ENCODE results near the gene ETHE1.

ETHE1 gene

GRCh38 chr19:43474487-43474886 lies 52.5 kb downstream of the ETHE1 start:
- DNase-seq (ENCODE audit: low read depth): no peak
- no peak overlapping the region for H3K4me3 ChIP-seq (ENCODE audit: low read depth, low read length)

DNA sequence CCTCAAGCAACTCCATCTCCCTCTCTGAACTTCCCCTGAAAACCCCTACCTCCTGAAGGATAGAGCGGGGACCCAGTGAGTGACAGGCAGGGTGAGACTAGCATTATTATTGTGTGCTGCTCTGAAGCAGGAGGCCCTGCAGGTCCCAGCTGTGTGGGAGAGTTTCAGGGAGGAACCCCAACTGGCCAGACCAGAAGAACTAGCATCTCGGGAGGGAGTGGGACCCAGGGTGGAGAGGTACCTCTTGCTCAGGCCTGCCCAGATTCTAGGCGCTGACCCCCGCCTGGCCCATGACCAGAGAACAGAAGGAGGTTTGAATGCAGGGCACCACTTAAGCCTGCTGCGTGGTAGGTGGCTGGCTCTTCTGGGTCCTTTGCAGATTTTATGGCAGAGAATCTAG lies 55.9 kb downstream of the ETHE1 start:
- H3K4me3 ChIP-seq (ENCODE audit: low read depth, low read length): no peak overlapping the region
- DNase-seq (ENCODE audit: low read depth): no peak

- DNase-seq (ENCODE audit: low read depth): no peak
- H3K4me3 ChIP-seq (ENCODE audit: low read depth, low read length): no peak overlapping the region
These were observed 56.7 kb downstream of the ETHE1 start for GRCh38 chr19:43470288-43470687.

- H3K4me3 ChIP-seq (ENCODE audit: low read depth, low read length): no peak overlapping the region
- DNase-seq (ENCODE audit: low read depth): no peak
These were observed 57.9 kb downstream of the ETHE1 start for GRCh38 chr19:43469160-43469480.

- no peak for DNase-seq (ENCODE audit: low read depth)
- no peak overlapping the region for H3K4me3 ChIP-seq (ENCODE audit: low read depth, low read length)
These were observed 58.4 kb downstream of the ETHE1 start for GRCh38 chr19:43468354-43469159.

DNA sequence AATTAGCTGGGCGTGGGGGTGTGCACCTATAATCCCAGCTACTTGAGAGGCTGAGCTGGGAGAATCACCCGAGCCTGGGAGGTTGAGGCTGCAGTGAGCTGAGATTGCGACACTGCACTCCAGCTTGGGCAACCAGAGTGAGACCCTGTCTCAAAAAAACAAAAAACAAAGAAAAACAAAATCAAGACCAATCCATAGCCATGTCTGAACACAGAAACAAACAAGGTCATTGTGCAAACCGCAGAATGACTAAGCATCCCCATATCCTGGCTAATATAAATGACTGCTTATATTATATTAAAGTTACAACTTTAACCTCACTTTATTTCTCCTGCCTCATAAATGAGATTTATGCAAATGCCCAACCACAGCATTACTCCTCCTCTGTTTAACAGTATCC lies 59.3 kb downstream of the ETHE1 start:
- peak; percentile 36 for DNase-seq (ENCODE audit: low read depth)
- H3K4me3 ChIP-seq (ENCODE audit: low read depth, low read length): no peak overlapping the region

DNA sequence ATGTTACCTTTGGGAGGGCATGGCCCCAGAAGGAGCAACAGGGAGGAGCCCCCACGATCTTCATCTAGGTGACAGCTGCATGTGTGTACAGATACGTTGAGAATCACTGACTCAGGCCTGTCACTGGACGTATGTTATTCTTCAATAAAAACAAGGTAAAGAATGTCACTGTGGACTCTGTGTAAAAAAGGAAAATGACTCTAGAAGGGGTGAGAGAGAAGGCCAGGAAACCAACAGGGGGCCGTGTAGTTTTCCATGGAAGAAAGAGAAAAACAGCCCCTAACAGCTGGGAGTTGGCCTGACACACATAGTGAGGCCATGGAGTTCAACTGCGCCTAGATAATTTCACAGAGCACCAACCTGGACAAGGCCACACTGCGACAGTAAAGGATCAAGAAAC lies 59.7 kb downstream of the ETHE1 start:
- H3K4me3 ChIP-seq (ENCODE audit: low read depth, low read length): no peak overlapping the region
- DNase-seq (ENCODE audit: low read depth): no peak

DNA sequence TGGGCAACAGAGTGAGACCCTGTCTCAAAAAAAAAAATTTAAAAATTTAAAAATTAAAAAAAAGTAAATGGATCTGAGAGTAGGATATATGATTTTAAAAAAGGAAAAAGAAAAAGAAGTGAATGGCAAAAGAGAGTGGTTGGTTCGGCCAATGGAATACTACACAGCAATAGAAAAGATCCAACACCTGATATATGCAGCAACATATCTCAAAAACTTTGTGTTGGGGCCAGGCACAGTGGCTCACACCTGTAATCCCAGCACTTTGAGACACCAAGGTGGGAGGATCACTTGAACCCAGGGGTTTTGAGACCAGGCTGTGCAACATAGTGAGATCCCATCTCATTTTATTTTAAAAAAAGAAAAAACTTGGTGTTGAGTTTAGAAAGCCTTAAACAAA lies 60.2 kb downstream of the ETHE1 start:
- H3K4me3 ChIP-seq (ENCODE audit: low read depth, low read length): no peak overlapping the region
- DNase-seq (ENCODE audit: low read depth): no peak

- no peak for DNase-seq (ENCODE audit: low read depth)
- H3K4me3 ChIP-seq (ENCODE audit: low read depth, low read length): no peak within 1 kb of the TSS
These were observed 61.4 kb downstream of the ETHE1 start, which contains the start of gene LYPD3 for GRCh38 chr19:43465468-43466120. TSS of gene LYPD3 (minus strand) at chr19:43465608. CDS start at chr19:43465571, 37 bp downstream.

DNA sequence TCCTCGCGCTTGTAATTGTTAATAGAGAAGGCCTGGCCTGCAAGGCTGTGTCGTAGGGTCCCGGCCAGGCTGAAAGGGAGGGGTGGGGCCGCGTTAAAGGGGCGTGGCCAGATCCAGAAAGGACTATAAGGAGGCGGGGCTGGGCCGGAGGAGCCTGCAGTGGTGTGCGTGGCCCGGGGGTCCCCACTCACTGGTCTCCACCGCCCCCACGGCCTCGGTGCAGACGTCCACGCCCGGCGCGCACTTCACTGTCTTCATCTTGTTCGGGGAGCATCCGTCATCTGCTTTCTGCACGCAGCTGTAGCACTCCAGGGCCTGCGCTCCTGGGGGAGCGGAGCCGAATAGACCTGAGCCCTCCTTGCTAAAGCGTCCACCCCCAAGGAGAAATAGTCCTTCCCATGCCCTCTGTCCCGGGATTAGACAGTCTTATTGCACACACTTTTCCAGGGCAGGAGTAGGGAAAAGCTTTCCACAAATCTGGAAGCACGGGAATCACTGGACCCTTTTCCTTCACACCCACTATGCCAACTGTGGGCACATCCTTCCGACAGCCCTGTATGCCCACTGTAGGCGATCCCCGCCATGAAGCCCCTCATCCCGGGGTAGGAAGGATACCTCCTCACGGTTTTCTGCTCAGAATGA lies 62.7 kb downstream of the ETHE1 start:
- H3K4me3 ChIP-seq (ENCODE audit: low read depth, low read length): peak overlapping the region; percentile 58
- no peak for DNase-seq (ENCODE audit: low read depth)

GRCh38 chr19:43463381-43464133 lies 63.4 kb downstream of the ETHE1 start:
- DNase-seq (ENCODE audit: low read depth): peak; percentile 50
- peak overlapping the region; percentile 58 for H3K4me3 ChIP-seq (ENCODE audit: low read depth, low read length)

- no peak for DNase-seq (ENCODE audit: low read depth)
- peak overlapping the region; percentile 58 for H3K4me3 ChIP-seq (ENCODE audit: low read depth, low read length)
These were observed 64.1 kb downstream of the ETHE1 start for GRCh38 chr19:43462785-43463380.

- no peak overlapping the region for H3K4me3 ChIP-seq (ENCODE audit: low read depth, low read length)
- no peak for DNase-seq (ENCODE audit: low read depth)
These were observed 64.6 kb downstream of the ETHE1 start for GRCh38 chr19:43462383-43462782.

GRCh38 chr19:43461303-43461702 lies 65.7 kb downstream of the ETHE1 start:
- no peak overlapping the region for H3K4me3 ChIP-seq (ENCODE audit: low read depth, low read length)
- DNase-seq (ENCODE audit: low read depth): no peak

DNA sequence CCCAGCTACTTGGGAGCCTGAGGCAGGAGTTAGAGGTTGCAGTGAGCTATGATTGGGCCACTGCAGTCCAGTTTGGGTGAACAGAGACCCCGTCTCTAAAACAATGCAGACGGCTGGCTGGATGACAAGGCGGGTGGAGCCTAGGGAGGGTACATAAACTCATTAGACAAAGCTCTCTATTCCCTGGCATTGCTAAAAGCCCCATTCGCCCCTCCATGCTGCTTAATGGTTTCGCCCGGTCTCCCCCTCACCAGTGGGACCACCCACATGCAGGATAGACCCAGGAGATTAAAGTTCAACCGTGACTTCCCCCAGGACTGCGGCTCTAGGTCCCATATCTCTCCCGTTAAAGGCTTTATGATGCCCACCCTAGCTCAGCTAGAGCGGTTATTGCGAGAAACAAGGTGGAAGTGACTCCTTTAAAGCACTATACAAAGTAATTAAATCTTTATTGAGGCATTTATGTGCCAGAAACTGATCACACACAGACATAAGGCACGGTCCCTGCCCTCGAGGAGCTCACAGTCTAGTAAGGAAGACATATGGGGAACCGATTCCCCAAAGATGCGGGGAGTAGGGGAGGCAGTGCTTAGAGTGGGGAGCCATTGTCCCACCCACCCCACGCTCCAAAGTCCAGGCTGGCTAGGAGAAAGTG lies 66.5 kb downstream of the ETHE1 start:
- no peak overlapping the region for H3K4me3 ChIP-seq (ENCODE audit: low read depth, low read length)
- DNase-seq (ENCODE audit: low read depth): no peak

DNA sequence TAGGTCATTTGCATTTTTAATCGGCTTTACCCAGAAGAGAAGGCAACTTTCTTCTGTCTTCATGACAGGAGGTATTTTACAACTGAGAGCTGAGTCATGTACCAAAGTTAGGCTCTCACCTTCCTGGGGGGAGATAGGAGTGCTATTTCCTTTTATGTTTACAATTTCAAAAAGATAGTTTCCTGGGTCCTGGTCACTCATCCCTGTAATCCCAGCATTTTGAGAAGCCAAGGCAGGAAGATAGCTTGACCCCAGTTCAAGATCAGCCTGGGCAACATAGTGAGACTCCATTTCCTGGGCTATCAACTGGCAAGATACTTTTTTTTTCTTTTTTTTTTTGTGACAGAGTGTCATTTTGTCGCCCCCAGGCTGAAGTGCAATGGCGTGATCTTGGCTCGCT lies 69.2 kb downstream of the ETHE1 start:
- no peak for DNase-seq (ENCODE audit: low read depth)

More for the DNA sequence above, 69.2 kb downstream of the ETHE1 start:
- no peak overlapping the region for H3K4me3 ChIP-seq (ENCODE audit: low read depth, low read length)

Measured in skeletal muscle cell (primary cell).